Measurements from ENCODE around the gene BAX. TPM values are rescaled to one million over a fixed set of nuclear protein-coding genes. Genes with fewer than 3 reads are reported as not detected.

The BAX gene
- polyA plus RNA-seq, 4 donors, result 72.5 to 91.2 (median 79.4) TPM

GRCh38 chr19:49009828-49010227 lies 55.2 kb downstream of the BAX start:
- DNase-seq (ENCODE audit: low read depth in 4 of 4, low spot score in 3 of 4), result no peak

GRCh38 chr19:49010453-49010852 lies 55.8 kb downstream of the BAX start:
- DNase-seq (ENCODE audit: low read depth in 4 of 4, low spot score in 3 of 4), result no peak

- no peak for DNase-seq (ENCODE audit: low read depth in 4 of 4, low spot score in 3 of 4)
Observed at GRCh38 chr19:49011194-49011593, 56.5 kb downstream of the BAX start.

Other genes with a start within 250 kb of the BAX start
- gene MAMSTR, start 235.2 kb upstream of the BAX start, polyA plus RNA-seq (ENCODE audit: insufficient read length in 4 of 4), result 1 to 10 TPM; 4.8 to 7.8 (median 6.5) TPM
- gene RASIP1, start 214.3 kb upstream of the BAX start, polyA plus RNA-seq (ENCODE audit: insufficient read length in 4 of 4), result 10 to 100 TPM; 12.1 to 18.7 (median 13.5) TPM
- 1 to 10 TPM in 1 of 4 donors, under 1 TPM in 3; 0.36 to 1.0 (median 0.52) TPM for gene IZUMO1, start 208.0 kb upstream of the BAX start, polyA plus RNA-seq (ENCODE audit: insufficient read length in 4 of 4)
- 1 to 10 TPM; 3.1 to 3.7 (median 3.4) TPM for gene FUT1, start 202.2 kb upstream of the BAX start, polyA plus RNA-seq (ENCODE audit: insufficient read length in 4 of 4)
- gene FGF21, start 199.4 kb upstream of the BAX start, polyA plus RNA-seq (ENCODE audit: insufficient read length in 4 of 4), result not detected
- 10 to 100 TPM; 34.5 to 46.3 (median 38.8) TPM for gene BCAT2, start 143.8 kb upstream of the BAX start, polyA plus RNA-seq (ENCODE audit: insufficient read length in 4 of 4)
- gene HSD17B14, start 118.4 kb upstream of the BAX start, polyA plus RNA-seq (ENCODE audit: insufficient read length in 4 of 4), result 10 to 100 TPM; 25.9 to 44.8 (median 33.1) TPM
- gene PLEKHA4, start 86.3 kb upstream of the BAX start, polyA plus RNA-seq (ENCODE audit: insufficient read length in 4 of 4), result 10 to 100 TPM; 20.4 to 28.7 (median 21.8) TPM
- gene PPP1R15A, start 82.5 kb upstream of the BAX start, polyA plus RNA-seq (ENCODE audit: insufficient read length in 4 of 4), result 10 to 100 TPM; 35.7 to 41.1 (median 36.2) TPM
- 1 to 10 TPM in 1 of 4 donors, under 1 TPM in 3; 0.64 to 1.2 (median 0.85) TPM for gene TULP2, start 56.1 kb upstream of the BAX start, polyA plus RNA-seq (ENCODE audit: insufficient read length in 4 of 4)
- gene NUCB1, start 54.6 kb upstream of the BAX start, polyA plus RNA-seq (ENCODE audit: insufficient read length in 4 of 4), result 100 to 1,000 TPM; 273 to 369 (median 280) TPM
- gene DHDH, start 21.2 kb upstream of the BAX start, polyA plus RNA-seq (ENCODE audit: insufficient read length in 4 of 4), result 10 to 100 TPM in 1 of 4 donors, 1 to 10 TPM in 3; 4.9 to 11.6 (median 6.8) TPM
- gene FTL, start 10.4 kb downstream of the BAX start, polyA plus RNA-seq (ENCODE audit: insufficient read length in 4 of 4), result 1,000 to 10,000 TPM; 2,163 to 3,232 (median 2,621) TPM
- 10 to 100 TPM; 40.5 to 47.3 (median 41.6) TPM for gene GYS1, start 38.4 kb downstream of the BAX start, polyA plus RNA-seq (ENCODE audit: insufficient read length in 4 of 4)
- 100 to 1,000 TPM in 1 of 4 donors, 10 to 100 TPM in 3; 77.1 to 105 (median 82.6) TPM for gene RUVBL2, start 39.0 kb downstream of the BAX start, polyA plus RNA-seq (ENCODE audit: insufficient read length in 4 of 4)
- gene LHB, start 62.2 kb downstream of the BAX start, polyA plus RNA-seq (ENCODE audit: insufficient read length in 4 of 4), result under 1 TPM in 1 of 4 donors, not detected in 3; 0.26 TPM
- not detected for gene CGB3, start 69.5 kb downstream of the BAX start, polyA plus RNA-seq (ENCODE audit: insufficient read length in 4 of 4)
- under 1 TPM in 1 of 4 donors, not detected in 3; 0.10 TPM for gene CGB2, start 77.0 kb downstream of the BAX start, polyA plus RNA-seq (ENCODE audit: insufficient read length in 4 of 4)
- not detected for gene CGB1, start 82.0 kb downstream of the BAX start, polyA plus RNA-seq (ENCODE audit: insufficient read length in 4 of 4)
- under 1 TPM in 2 of 4 donors, not detected in 2; 0.13 to 0.29 TPM for gene CGB5, start 89.0 kb downstream of the BAX start, polyA plus RNA-seq (ENCODE audit: insufficient read length in 4 of 4)
- gene CGB8, start 94.2 kb downstream of the BAX start, polyA plus RNA-seq (ENCODE audit: insufficient read length in 4 of 4), result under 1 TPM in 2 of 4 donors, not detected in 2; 0.12 to 0.51 TPM
- 1 to 10 TPM in 2 of 4 donors, under 1 TPM in 2; 0.79 to 1.9 (median 1.3) TPM for gene CGB7, start 102.9 kb downstream of the BAX start, polyA plus RNA-seq (ENCODE audit: insufficient read length in 4 of 4)
- gene NTF4, start 109.9 kb downstream of the BAX start, polyA plus RNA-seq (ENCODE audit: insufficient read length in 4 of 4), result 1 to 10 TPM; 3.0 to 4.6 (median 3.7) TPM
- under 1 TPM in 3 of 4 donors, not detected in 1; 0.03 to 0.07 (median 0.06) TPM for gene KCNA7, start 117.8 kb downstream of the BAX start, polyA plus RNA-seq (ENCODE audit: insufficient read length in 4 of 4)
- gene SNRNP70, start 130.6 kb downstream of the BAX start, polyA plus RNA-seq (ENCODE audit: insufficient read length in 4 of 4), result 100 to 1,000 TPM; 317 to 333 (median 329) TPM
- gene LIN7B, start 159.5 kb downstream of the BAX start, polyA plus RNA-seq (ENCODE audit: insufficient read length in 4 of 4), result 1 to 10 TPM; 7.7 to 8.9 (median 8.2) TPM
- 1 to 10 TPM in 1 of 4 donors, under 1 TPM in 3; 0.59 to 1.2 (median 0.86) TPM for gene C19orf73, start 164.3 kb downstream of the BAX start, polyA plus RNA-seq (ENCODE audit: insufficient read length in 4 of 4)
- 1 to 10 TPM; 5.5 to 9.4 (median 6.0) TPM for gene PPFIA3, start 164.7 kb downstream of the BAX start, polyA plus RNA-seq (ENCODE audit: insufficient read length in 4 of 4)
- gene HRC, start 200.5 kb downstream of the BAX start, polyA plus RNA-seq (ENCODE audit: insufficient read length in 4 of 4), result 10 to 100 TPM; 27.0 to 30.6 (median 29.7) TPM
- gene TRPM4, start 202.9 kb downstream of the BAX start, polyA plus RNA-seq (ENCODE audit: insufficient read length in 4 of 4), result 10 to 100 TPM; 26.6 to 38.0 (median 31.0) TPM